ENCODE results near the gene NR2F1. TPM values are rescaled to one million over a fixed set of nuclear protein-coding genes. Genes with fewer than 3 reads are reported as not detected.

The NR2F1 gene
- total RNA-seq, 3 donors from 2014 or later, result 0.08 to 0.21 (median 0.10) TPM

GRCh38 chr5:93584596-93585040 lies 1.6 kb downstream of the NR2F1 start:
- H3K36me3 Mint-ChIP-seq (ENCODE audit: insufficient read depth), result no peaks in the 10 kb centered on the region
- DNase-seq (no peak), ATAC-seq (no peak)
- peaks cover 51% of the 10 kb centered on the region for H3K27me3 Mint-ChIP-seq (ENCODE audit: low read depth)
- peaks cover 4% of the 10 kb centered on the region for H3K9me3 Mint-ChIP-seq
- peaks cover 25% of the 10 kb centered on the region for H3K4me1 Mint-ChIP-seq (ENCODE audit: low read depth)
- H3K4me3 Mint-ChIP-seq, result no peak overlapping the region

DNA sequence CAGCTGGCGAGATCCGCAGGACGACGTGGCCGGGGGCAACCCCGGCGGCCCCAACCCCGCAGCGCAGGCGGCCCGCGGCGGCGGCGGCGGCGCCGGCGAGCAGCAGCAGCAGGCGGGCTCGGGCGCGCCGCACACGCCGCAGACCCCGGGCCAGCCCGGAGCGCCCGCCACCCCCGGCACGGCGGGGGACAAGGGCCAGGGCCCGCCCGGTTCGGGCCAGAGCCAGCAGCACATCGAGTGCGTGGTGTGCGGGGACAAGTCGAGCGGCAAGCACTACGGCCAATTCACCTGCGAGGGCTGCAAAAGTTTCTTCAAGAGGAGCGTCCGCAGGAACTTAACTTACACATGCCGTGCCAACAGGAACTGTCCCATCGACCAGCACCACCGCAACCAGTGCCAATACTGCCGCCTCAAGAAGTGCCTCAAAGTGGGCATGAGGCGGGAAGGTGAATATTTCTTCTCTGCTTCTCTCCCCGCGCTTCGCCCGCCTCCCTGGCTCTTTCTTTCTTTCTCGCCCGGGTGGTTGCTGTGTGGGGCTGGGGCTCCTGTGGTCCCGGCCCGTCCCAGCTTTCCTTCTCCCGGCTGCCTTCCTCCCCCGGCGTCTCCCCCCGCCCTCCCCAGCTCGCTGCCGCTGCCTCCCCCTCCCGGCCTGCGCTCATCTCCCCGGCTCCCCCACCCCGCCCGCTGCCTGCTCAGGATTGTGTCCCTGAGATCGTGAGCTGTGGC lies 2.2 kb downstream of the NR2F1 start:
- ATAC-seq (no peak), DNase-seq (no peak)
- peaks cover 54% of the 10 kb centered on the region for H3K27me3 Mint-ChIP-seq (ENCODE audit: low read depth)
- H3K9me3 Mint-ChIP-seq, result peaks cover 4% of the 10 kb centered on the region
- H3K4me1 Mint-ChIP-seq (ENCODE audit: low read depth), result peaks cover 21% of the 10 kb centered on the region
- H3K4me3 Mint-ChIP-seq, result peak overlapping the region; percentile 69
- no peaks in the 10 kb centered on the region for H3K36me3 Mint-ChIP-seq (ENCODE audit: insufficient read depth)

- Mint-ChIP-seq H3K4me3 (peak overlapping the region; percentile 69), H3K4me1 (ENCODE audit: low read depth) (peaks cover 14% of the 10 kb centered on the region), H3K27me3 (ENCODE audit: low read depth) (peaks cover 54% of the 10 kb centered on the region), H3K36me3 (ENCODE audit: insufficient read depth) (no peaks in the 10 kb centered on the region), H3K9me3 (peaks cover 4% of the 10 kb centered on the region)
- ATAC-seq, result no peak
- no peak for DNase-seq
Measured at GRCh38 chr5:93585767-93586385, 2.9 kb downstream of the NR2F1 start.

DNA sequence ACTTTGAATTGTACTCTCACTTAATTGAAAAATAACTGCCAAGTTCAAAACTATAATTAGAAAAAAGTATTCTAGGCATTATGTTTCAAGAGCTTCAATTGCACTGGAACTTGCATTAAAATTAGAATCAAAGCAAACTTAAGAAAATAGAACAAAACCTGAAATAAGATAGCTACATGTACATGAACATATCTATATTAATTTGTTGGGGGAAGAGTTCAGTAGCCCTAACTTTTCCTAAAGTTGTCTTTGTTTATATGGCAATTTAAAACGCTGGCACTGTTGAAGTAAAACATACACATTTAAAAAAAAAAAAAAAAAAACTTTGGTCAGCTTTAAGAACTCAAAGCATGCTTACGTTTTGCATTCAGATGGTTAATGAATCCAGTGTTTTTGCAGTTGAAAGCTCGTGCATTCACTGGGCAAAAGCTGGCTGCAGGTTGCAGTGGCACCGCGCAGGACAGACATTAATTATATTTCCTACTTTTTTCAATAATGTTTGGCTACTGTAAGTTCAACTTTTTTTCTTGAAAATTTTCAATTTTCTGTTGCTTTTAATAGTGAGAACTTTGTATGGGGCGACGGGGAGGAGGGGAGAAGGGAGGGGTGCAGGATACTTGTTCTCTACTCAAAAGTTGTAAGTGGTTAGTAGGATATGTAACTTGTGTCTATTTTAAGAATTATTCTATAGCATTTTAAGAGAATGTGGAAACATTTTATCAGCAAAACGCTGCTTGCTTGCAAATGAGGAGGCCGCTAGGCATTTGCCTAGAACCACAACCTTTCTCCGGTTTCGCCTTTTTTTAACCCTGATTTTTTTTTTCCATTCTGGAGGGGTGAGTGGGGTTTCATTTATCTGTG lies 3.9 kb downstream of the NR2F1 start:
- Mint-ChIP-seq H3K9me3 (peaks cover 4% of the 10 kb centered on the region), H3K4me3 (no peak overlapping the region), H3K36me3 (ENCODE audit: insufficient read depth) (no peaks in the 10 kb centered on the region), H3K27me3 (ENCODE audit: low read depth) (peaks cover 63% of the 10 kb centered on the region), H3K4me1 (ENCODE audit: low read depth) (peaks cover 13% of the 10 kb centered on the region)
- ATAC-seq, result no peak
- DNase-seq, result no peak

GRCh38 chr5:93587597-93588351 lies 4.8 kb downstream of the NR2F1 start:
- Mint-ChIP-seq H3K27me3 (ENCODE audit: low read depth) (peaks cover 69% of the 10 kb centered on the region), H3K4me3 (no peak overlapping the region), H3K4me1 (ENCODE audit: low read depth) (peaks cover 13% of the 10 kb centered on the region), H3K36me3 (ENCODE audit: insufficient read depth) (no peaks in the 10 kb centered on the region), H3K9me3 (peaks cover 4% of the 10 kb centered on the region)
- ATAC-seq (no peak), DNase-seq (no peak)

DNA sequence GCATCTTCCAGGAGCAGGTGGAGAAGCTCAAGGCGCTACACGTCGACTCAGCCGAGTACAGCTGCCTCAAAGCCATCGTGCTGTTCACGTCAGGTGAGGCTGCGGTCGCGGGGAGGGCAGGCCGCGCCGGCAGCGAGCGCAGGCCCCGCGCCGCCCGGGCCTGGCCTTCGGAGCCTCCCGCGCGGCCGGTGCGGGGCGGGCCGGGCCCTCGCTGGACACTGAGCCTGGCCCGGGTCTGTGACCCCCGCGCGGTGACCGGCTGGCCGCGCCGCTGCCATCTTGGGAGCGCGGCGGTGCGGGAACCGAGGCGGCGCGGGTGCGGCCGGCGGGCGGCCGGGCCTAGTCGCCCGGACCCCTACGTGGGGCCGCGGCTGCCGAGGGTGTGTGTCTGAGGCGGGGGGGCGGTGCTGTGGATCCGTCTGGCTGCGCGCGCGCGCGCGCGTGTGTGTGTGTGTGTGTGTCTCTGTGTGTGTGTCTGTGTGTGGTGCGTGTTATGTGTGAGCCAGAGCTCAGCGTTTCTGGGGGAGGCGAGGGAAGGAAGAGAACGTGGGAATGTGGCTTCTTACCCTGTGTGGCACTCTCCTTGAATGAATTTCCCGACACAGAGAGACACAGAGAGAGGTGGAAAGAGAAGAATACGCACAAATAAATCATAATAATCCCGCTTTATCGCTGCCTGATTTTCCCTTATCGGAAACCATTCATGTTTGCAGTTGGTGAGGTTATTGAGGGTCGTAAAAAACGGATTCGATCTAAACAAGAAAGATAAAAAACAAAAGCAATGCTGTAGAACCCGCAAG lies 5.5 kb downstream of the NR2F1 start:
- Mint-ChIP-seq H3K4me3 (no peak overlapping the region), H3K9me3 (peaks cover 4% of the 10 kb centered on the region), H3K4me1 (ENCODE audit: low read depth) (peaks cover 13% of the 10 kb centered on the region), H3K27me3 (ENCODE audit: low read depth) (peaks cover 76% of the 10 kb centered on the region), H3K36me3 (ENCODE audit: insufficient read depth) (no peaks in the 10 kb centered on the region)
- no peak for DNase-seq
- ATAC-seq, result no peak

- Mint-ChIP-seq H3K4me3 (no peak overlapping the region), H3K9me3 (peaks cover 4% of the 10 kb centered on the region), H3K4me1 (ENCODE audit: low read depth) (peaks cover 13% of the 10 kb centered on the region), H3K27me3 (ENCODE audit: low read depth) (peaks cover 83% of the 10 kb centered on the region), H3K36me3 (ENCODE audit: insufficient read depth) (no peaks in the 10 kb centered on the region)
- no peak for DNase-seq
- ATAC-seq, result no peak
Measured at GRCh38 chr5:93589152-93589828, 6.3 kb downstream of the NR2F1 start.

DNA sequence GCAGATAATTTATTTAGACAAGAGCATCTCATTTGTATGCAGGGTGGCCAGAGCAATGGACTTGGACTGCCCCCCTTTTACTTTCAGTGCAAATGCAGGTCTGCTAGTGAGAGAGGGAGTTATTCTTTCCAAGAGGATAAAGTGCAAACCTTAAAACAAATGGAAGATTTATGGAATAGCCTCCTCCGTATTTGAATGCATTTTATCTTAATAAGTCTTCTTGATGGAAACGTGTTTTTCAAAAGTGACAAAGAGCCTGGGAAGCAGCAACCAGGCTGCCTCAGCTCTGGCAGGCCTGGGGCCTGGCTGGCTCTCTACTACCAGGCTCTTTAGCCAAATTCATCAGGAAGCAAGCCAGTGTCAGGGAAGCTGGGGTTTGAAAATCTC lies 6.8 kb downstream of the NR2F1 start:
- Mint-ChIP-seq H3K4me3 (no peak overlapping the region), H3K36me3 (ENCODE audit: insufficient read depth) (no peaks in the 10 kb centered on the region), H3K27me3 (ENCODE audit: low read depth) (peaks cover 89% of the 10 kb centered on the region), H3K9me3 (peaks cover 4% of the 10 kb centered on the region), H3K4me1 (ENCODE audit: low read depth) (peaks cover 13% of the 10 kb centered on the region)
- ATAC-seq (no peak), DNase-seq (no peak)

DNA sequence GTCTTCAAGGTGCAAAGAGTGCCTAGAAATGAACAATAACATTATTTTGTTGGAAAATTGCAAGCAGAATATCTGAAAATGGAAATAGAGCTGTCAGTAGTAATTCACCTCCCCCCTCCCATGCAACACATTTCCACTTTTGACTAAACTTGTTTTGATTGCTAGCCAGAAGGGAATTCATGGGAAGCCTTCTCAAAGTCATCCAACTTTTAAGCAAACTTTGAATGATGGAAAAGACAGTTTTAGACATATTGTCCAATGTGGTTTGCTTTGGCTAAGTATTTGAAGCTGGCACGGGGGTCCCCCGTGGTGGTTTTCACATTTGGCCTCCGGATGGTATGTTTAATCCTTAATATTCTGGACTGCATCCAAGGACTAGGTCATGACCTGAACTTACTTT lies 7.5 kb downstream of the NR2F1 start:
- H3K9me3 Mint-ChIP-seq, result peaks cover 4% of the 10 kb centered on the region
- no peak for DNase-seq
- no peaks in the 10 kb centered on the region for H3K36me3 Mint-ChIP-seq (ENCODE audit: insufficient read depth)
- peaks cover 92% of the 10 kb centered on the region for H3K27me3 Mint-ChIP-seq (ENCODE audit: low read depth)
- peaks cover 13% of the 10 kb centered on the region for H3K4me1 Mint-ChIP-seq (ENCODE audit: low read depth)
- H3K4me3 Mint-ChIP-seq, result no peak overlapping the region
- no peak for ATAC-seq

GRCh38 chr5:93591323-93591945 lies 8.4 kb downstream of the NR2F1 start:
- ATAC-seq (no peak), DNase-seq (no peak)
- H3K4me3 Mint-ChIP-seq, result no peak overlapping the region
- H3K27me3 Mint-ChIP-seq (ENCODE audit: low read depth), result peaks cover 93% of the 10 kb centered on the region
- no peaks in the 10 kb centered on the region for H3K36me3 Mint-ChIP-seq (ENCODE audit: insufficient read depth)
- H3K4me1 Mint-ChIP-seq (ENCODE audit: low read depth), result peaks cover 10% of the 10 kb centered on the region
- H3K9me3 Mint-ChIP-seq, result peaks cover 4% of the 10 kb centered on the region

GRCh38 chr5:93592883-93593282 lies 9.9 kb downstream of the NR2F1 start:
- ATAC-seq (no peak), DNase-seq (no peak)
- Mint-ChIP-seq H3K27me3 (ENCODE audit: low read depth) (peaks cover 84% of the 10 kb centered on the region), H3K36me3 (ENCODE audit: insufficient read depth) (no peaks in the 10 kb centered on the region), H3K4me1 (ENCODE audit: low read depth) (peaks cover 8% of the 10 kb centered on the region), H3K4me3 (no peak overlapping the region), H3K9me3 (peaks cover 4% of the 10 kb centered on the region)

GRCh38 chr5:93593476-93594131 lies 10.6 kb downstream of the NR2F1 start:
- DNase-seq (no peak), ATAC-seq (no peak)
- peaks cover 4% of the 10 kb centered on the region for H3K4me1 Mint-ChIP-seq (ENCODE audit: low read depth)
- H3K27me3 Mint-ChIP-seq (ENCODE audit: low read depth), result peaks cover 79% of the 10 kb centered on the region
- no peak overlapping the region for H3K4me3 Mint-ChIP-seq
- no peaks in the 10 kb centered on the region for H3K36me3 Mint-ChIP-seq (ENCODE audit: insufficient read depth)
- peaks cover 3% of the 10 kb centered on the region for H3K9me3 Mint-ChIP-seq

All from activated T-cell treated with anti-CD3 and anti-CD28 coated beads, Interleukin-2, amount 50 U/mL, for 4 hours (primary cell).